NCI-H69 (cell line): ENCODE data around the gene TRIB2.

Source experiments
- DNase-seq: peaks from one replicate; lab custom pipeline; 2025; lab: John Stamatoyannopoulos, UW

Gene TRIB2

GRCh38 chr2:12778811-12779579 is 62.3 kb downstream of the TRIB2 start:
- DNase-seq = no peak

- no peak for DNase-seq
Observed at GRCh38 chr2:12781329-12781728, 64.6 kb downstream of the TRIB2 start.

- no peak for DNase-seq
Observed at GRCh38 chr2:12787891-12788801, 71.4 kb downstream of the TRIB2 start.

- no peak for DNase-seq
Observed at GRCh38 chr2:12791906-12792305, 75.2 kb downstream of the TRIB2 start.
